H9 (cell line): Measurements from ENCODE around the gene AKNA. TPM values are rescaled to one million over a fixed set of nuclear protein-coding genes. Genes with fewer than 3 reads are reported as not detected.
"Not testable (repeated sequence)": the region's sequence is repeated elsewhere in the genome, so short reads cannot be mapped to it uniquely, and the experiment has no call there.

Source experiments
- DNase-seq: peaks from one replicate; pipeline ENCODE4 v3.0.0-alpha.2; 2017
- H2AFZ ChIP-seq: one replicate; pipeline ENCODE4 v1.6.1; 2013; ENCODE audit warnings: mild to moderate bottlenecking, low read length, control low read depth, moderate library complexity
- H2AK5ac ChIP-seq: 2 replicates; pipeline ENCODE4 v1.6.1; 2013; ENCODE audit warnings: low read length, control low read depth, mixed read lengths; ENCODE audit not compliant: insufficient read length
- H2BK120ac ChIP-seq: one replicate; pipeline ENCODE4 v1.6.1; 2013; ENCODE audit warnings: low read depth, mild to moderate bottlenecking, low read length, control low read depth, inconsistent platforms; ENCODE audit not compliant: poor library complexity, severe bottlenecking
- H2BK12ac ChIP-seq: 2 replicates; pipeline ENCODE4 v1.6.1; 2013; ENCODE audit warnings: low read length, control low read depth, mixed read lengths, low read depth; ENCODE audit not compliant: insufficient read length
- H2BK15ac ChIP-seq: 2 replicates; pipeline ENCODE4 v1.6.1; 2013; ENCODE audit warnings: low read depth, low read length, control low read depth
- H2BK20ac ChIP-seq: one replicate; pipeline ENCODE4 v1.6.1; 2013; ENCODE audit warnings: low read depth, mild to moderate bottlenecking, low read length, control low read depth, inconsistent platforms; ENCODE audit not compliant: poor library complexity, severe bottlenecking
- H2BK5ac ChIP-seq: 2 replicates; pipeline ENCODE4 v1.6.1; 2013; ENCODE audit warnings: low read length, control low read depth, mixed read lengths; ENCODE audit not compliant: insufficient read length
- H3K14ac ChIP-seq: 2 replicates; pipeline ENCODE4 v1.6.1; 2013; ENCODE audit warnings: low read length, control low read depth; ENCODE audit not compliant: insufficient read depth
- H3K18ac ChIP-seq: 2 replicates; pipeline ENCODE4 v1.6.1; 2013; ENCODE audit warnings: low read depth, mild to moderate bottlenecking, mixed read lengths, low read length, control low read depth; ENCODE audit not compliant: insufficient read length
- H3K23ac ChIP-seq: 2 replicates; pipeline ENCODE4 v1.6.1; 2013; ENCODE audit warnings: low read length, control low read depth, mixed read lengths, low read depth; ENCODE audit not compliant: insufficient read length
- H3K23me2 ChIP-seq: 2 replicates; pipeline ENCODE4 v1.6.1; 2013; ENCODE audit warnings: low read depth, mild to moderate bottlenecking, mixed read lengths, low read length, control low read depth; ENCODE audit not compliant: insufficient read length, poor library complexity, severe bottlenecking
- H3K27ac ChIP-seq: 2 replicates; pipeline ENCODE4 v1.5.1; 2013; ENCODE audit warnings: low read length, control low read depth, mixed read lengths, low read depth; ENCODE audit not compliant: insufficient read length
- H3K27me3 ChIP-seq: 2 replicates; pipeline ENCODE4 v1.6.1; 2013; ENCODE audit warnings: low read length, control low read depth, inconsistent platforms; ENCODE audit not compliant: insufficient read depth
- H3K4ac ChIP-seq: 2 replicates; pipeline ENCODE4 v1.6.1; 2013; ENCODE audit warnings: low read depth, mild to moderate bottlenecking, control low read depth, inconsistent platforms, low read length, moderate library complexity
- H3K4me1 ChIP-seq: 2 replicates; pipeline ENCODE4 v1.6.1; 2013; ENCODE audit warnings: low read length, control low read depth, inconsistent platforms; ENCODE audit not compliant: insufficient read depth
- H3K4me2 ChIP-seq: 2 replicates; pipeline ENCODE4 v1.6.1; 2013; ENCODE audit warnings: low read length, control low read depth, mixed read lengths; ENCODE audit not compliant: insufficient read length, insufficient read depth
- H3K56ac ChIP-seq: 2 replicates; pipeline ENCODE4 v1.6.1; 2013; ENCODE audit warnings: low read depth, mild to moderate bottlenecking, mixed read lengths, low read length, control low read depth; ENCODE audit not compliant: insufficient read length
- H3K79me1 ChIP-seq: 2 replicates; pipeline ENCODE4 v1.6.1; 2013; ENCODE audit warnings: low read depth, mild to moderate bottlenecking, moderate library complexity, low read length, control low read depth, inconsistent platforms; ENCODE audit not compliant: insufficient read depth, poor library complexity, severe bottlenecking
- H3K79me2 ChIP-seq: 2 replicates; pipeline ENCODE4 v1.6.1; 2013; ENCODE audit warnings: low read length, control low read depth, inconsistent platforms; ENCODE audit not compliant: insufficient read depth
- H3K9ac ChIP-seq: 2 replicates; pipeline ENCODE4 v1.6.1; 2013; ENCODE audit warnings: low read length, control low read depth, mixed read lengths; ENCODE audit not compliant: insufficient read length; ENCODE audit errors: extremely low read depth
- H3K9me3 ChIP-seq: one replicate; pipeline ENCODE4 v1.6.1; 2013; ENCODE audit warnings: low read depth, low read length, inconsistent platforms; ENCODE audit not compliant: control insufficient read depth
- H3T11ph ChIP-seq: one replicate; pipeline ENCODE4 v1.6.1; 2013; ENCODE audit warnings: mild to moderate bottlenecking, low read length, control low read depth, inconsistent platforms
- H4K20me1 ChIP-seq: one replicate; pipeline ENCODE4 v1.6.1; 2013; ENCODE audit not compliant: control insufficient read depth, insufficient read length, insufficient read depth
- H4K5ac ChIP-seq: 2 replicates; pipeline ENCODE4 v1.6.1; 2013; ENCODE audit warnings: low read depth, mild to moderate bottlenecking, mixed read lengths, low read length, control low read depth; ENCODE audit not compliant: insufficient read length
- H4K8ac ChIP-seq: replicated peaks from 2 replicates; pipeline ENCODE4 v1.6.1; 2013; ENCODE audit warnings: low read length, control low read depth, mixed read lengths, low read depth; ENCODE audit not compliant: insufficient read length
- H4K91ac ChIP-seq: 2 replicates; pipeline ENCODE4 v1.6.1; 2013; ENCODE audit warnings: low read depth, mild to moderate bottlenecking, moderate library complexity, mixed read lengths, low read length, control low read depth; ENCODE audit not compliant: insufficient read length
- H3K27ac Mint-ChIP-seq, 3 experiments: 2 replicates in 2 of 3; 3 replicates in 1 of 3; pipeline ENCODE4 v1.8.0; 2020 to 2021; ENCODE audit warnings: mixed read lengths in 3 of 3, mild to moderate bottlenecking in 1 of 3, moderate library complexity in 1 of 3
- H3K27me3 Mint-ChIP-seq: 2 replicates; pipeline ENCODE4 v1.8.0; 2021; ENCODE audit warnings: low read depth, mild to moderate bottlenecking, moderate library complexity, mixed read lengths
- H3K36me3 Mint-ChIP-seq, 3 experiments: 2 replicates in 2 of 3; 3 replicates in 1 of 3; pipeline ENCODE4 v1.8.0; 2020 to 2021; ENCODE audit warnings: low read depth in 3 of 3, mixed read lengths in 3 of 3; ENCODE audit not compliant: insufficient read depth in 1 of 3
- H3K4me1 Mint-ChIP-seq, 2 experiments: 2 replicates each; pipeline ENCODE4 v1.8.0; 2020; ENCODE audit warnings: mixed read lengths in 2 of 2
- H3K4me3 Mint-ChIP-seq, 2 experiments: 2 replicates in 1 of 2; 3 replicates in 1 of 2; pipeline ENCODE4 v1.8.0; 2020 to 2021; ENCODE audit warnings: mild to moderate bottlenecking in 2 of 2, mixed read lengths in 2 of 2, moderate library complexity in 1 of 2
- H3K9me3 Mint-ChIP-seq, 2 experiments: 2 replicates in 1 of 2; 3 replicates in 1 of 2; pipeline ENCODE4 v1.8.0; 2020; ENCODE audit warnings: mild to moderate bottlenecking in 2 of 2, mixed read lengths in 2 of 2, moderate library complexity in 1 of 2
- CTCF ChIP-seq: fragments of 200-600 bp; sonication (generic); conservative IDR thresholded peaks from 3 replicates; pipeline ENCODE4 v1.8.0; 2021; ENCODE audit warnings: antibody characterized with exemption, mild to moderate bottlenecking
- WGBS: extraction: QIAGEN DNeasy Blood & Tissue Kit; methylation state at CpG from one replicate; pipeline ENCODE4 v1.1.7; 2013; ENCODE audit warnings: missing lambda C conversion rate, low lambda C conversion rate, mixed read lengths; ENCODE audit not compliant: insufficient read length; ENCODE audit errors: extremely low coverage; 5-methylcytosine and 5-hydroxymethylcytosine counted together
- total RNA-seq: library from RNA; stranded (reverse); gene quantifications from 2 replicates; pipeline ENCODE4 v1.2.1, GENCODE V29; 2021

The AKNA gene
- total RNA-seq, 1 experiment from 2014 or later = 19.7 TPM

GRCh38 chr9:114321759-114322158 lies 66.0 kb downstream of the AKNA start:
- DNase-seq = no peak
- Histone ChIP-seq H3K9ac (no peak overlapping the region), H3K23me2 (no peaks in the 10 kb centered on the region), H2BK5ac (no peak overlapping the region), H2BK12ac (no peak overlapping the region), H2BK120ac (no peak overlapping the region), H3K4ac (no peak overlapping the region), H3K27ac (no peak overlapping the region), H2BK20ac (no peak overlapping the region), H3K4me1 (no peaks in the 10 kb centered on the region), H3K18ac (no peak overlapping the region), H2AK5ac (no peak overlapping the region), H4K8ac (no peak overlapping the region), H3K56ac (no peak overlapping the region), H3T11ph (no peak overlapping the region), H4K20me1 (no peaks in the 10 kb centered on the region), H3K79me2 (no peaks in the 10 kb centered on the region), H4K91ac (no peak overlapping the region), H3K14ac (no peak overlapping the region), H3K79me1 (no peaks in the 10 kb centered on the region), H2AFZ (no peak overlapping the region), H3K9me3 (no peaks in the 10 kb centered on the region), H2BK15ac (no peak overlapping the region), H3K27me3 (no peaks in the 10 kb centered on the region), H4K5ac (no peak overlapping the region), H3K4me2 (no peak overlapping the region), H3K23ac (no peak overlapping the region)
- Mint-ChIP-seq H3K4me3 (no peak overlapping the region), H3K27ac (no peak overlapping the region), H3K9me3 (no peaks in the 10 kb centered on the region), H3K4me1 (peaks cover 0 to 3% of the 10 kb centered on the region in 2 experiments; a peak in 1 of 4 replicates), H3K36me3 (no peaks in the 10 kb centered on the region), H3K27me3 (peaks cover 6% of the 10 kb centered on the region)
- no CpG with 5 or more reads among the region's 8 CpGs for WGBS
- no peak for TF ChIP-seq CTCF

- DNase-seq, H3K4me3 Mint-ChIP-seq, H2BK5ac ChIP-seq, H3K23me2 ChIP-seq, H2BK120ac ChIP-seq, H2AK5ac ChIP-seq, H3K27ac ChIP-seq, H3K4ac ChIP-seq, H2AFZ ChIP-seq, H3K4me1 Mint-ChIP-seq, H4K8ac ChIP-seq, H3K36me3 Mint-ChIP-seq, H4K5ac ChIP-seq, H3K14ac ChIP-seq, H3K18ac ChIP-seq, H3K9me3 Mint-ChIP-seq, H3K79me1 ChIP-seq, H3K27me3 Mint-ChIP-seq, H3K4me1 ChIP-seq, H4K91ac ChIP-seq, H3K56ac ChIP-seq, H3K9me3 ChIP-seq, H2BK15ac ChIP-seq, H4K20me1 ChIP-seq, H3K23ac ChIP-seq, H2BK12ac ChIP-seq, H3K4me2 ChIP-seq, H3K27me3 ChIP-seq, H2BK20ac ChIP-seq, H3K27ac Mint-ChIP-seq, H3T11ph ChIP-seq, H3K9ac ChIP-seq, H3K79me2 ChIP-seq: not testable (repeated sequence)
- WGBS = no CpG with 5 or more reads among the region's 7 CpGs
Measured at GRCh38 chr9:114320710-114321109, 67.1 kb downstream of the AKNA start.
